ENCODE measurements around the gene OR52I2.

Gene OR52I2

GRCh38 chr11:4637662-4638047 lies 56.1 kb downstream of the OR52I2 start:
- no peak overlapping the region for H3K4me3 ChIP-seq (ENCODE audit: low read depth, low read length)
- DNase-seq (ENCODE audit: low read depth), result no peak
- TF ChIP-seq POLR2A (IDR thresholded peaks at IDR 0.05; ENCODE audit: extremely low read depth, insufficient read length) (no peak), MAX (IDR thresholded peaks at IDR 0.05; ENCODE audit: low read depth, low read length) (no peak), CTCF (IDR thresholded peaks at IDR 0.05; ENCODE audit: low read depth, low read length) (no peak), MYC (IDR thresholded peaks at IDR 0.05; ENCODE audit: low read depth, low read length) (no peak)

GRCh38 chr11:4639931-4640330 lies 58.4 kb downstream of the OR52I2 start:
- no peak for DNase-seq (ENCODE audit: low read depth)
- H3K4me3 ChIP-seq (ENCODE audit: low read depth, low read length), result no peak overlapping the region
- TF ChIP-seq POLR2A (IDR thresholded peaks at IDR 0.05; ENCODE audit: extremely low read depth, insufficient read length) (no peak), MYC (IDR thresholded peaks at IDR 0.05; ENCODE audit: low read depth, low read length) (no peak), MAX (IDR thresholded peaks at IDR 0.05; ENCODE audit: low read depth, low read length) (no peak), CTCF (IDR thresholded peaks at IDR 0.05; ENCODE audit: low read depth, low read length) (no peak)

- DNase-seq (ENCODE audit: low read depth), result no peak
Measured at GRCh38 chr11:4641501-4641900, 60.0 kb downstream of the OR52I2 start.

GRCh38 chr11:4642043-4642442 lies 60.5 kb downstream of the OR52I2 start:
- no peak for DNase-seq (ENCODE audit: low read depth)
- H3K4me3 ChIP-seq (ENCODE audit: low read depth, low read length), result no peak overlapping the region
- TF ChIP-seq POLR2A (IDR thresholded peaks at IDR 0.05; ENCODE audit: extremely low read depth, insufficient read length) (no peak), MAX (IDR thresholded peaks at IDR 0.05; ENCODE audit: low read depth, low read length) (no peak), MYC (IDR thresholded peaks at IDR 0.05; ENCODE audit: low read depth, low read length) (no peak), CTCF (IDR thresholded peaks at IDR 0.05; ENCODE audit: low read depth, low read length) (no peak)

More at GRCh38 chr11:4641501-4641900, 60.0 kb downstream of the OR52I2 start:
- no peak for TF ChIP-seq POLR2A (IDR thresholded peaks at IDR 0.05; ENCODE audit: extremely low read depth, insufficient read length)
- no peak for TF ChIP-seq CTCF (IDR thresholded peaks at IDR 0.05; ENCODE audit: low read depth, low read length)
- TF ChIP-seq MYC (IDR thresholded peaks at IDR 0.05; ENCODE audit: low read depth, low read length), result no peak
- no peak for TF ChIP-seq MAX (IDR thresholded peaks at IDR 0.05; ENCODE audit: low read depth, low read length)
- no peak overlapping the region for H3K4me3 ChIP-seq (ENCODE audit: low read depth, low read length)
